Urinary bladder (tissue), 4 donors: ENCODE results near the gene DCLK3. TPM values are rescaled to one million over a fixed set of nuclear protein-coding genes. Genes with fewer than 3 reads are reported as not detected.

ENCODE experiments used
- DNase-seq: peaks from one replicate; pipeline ENCODE4 v3.0.0-alpha.2; 2015; ENCODE audit errors: extremely low spot score
- H3K27ac ChIP-seq: one replicate; pipeline ENCODE4 v1.5.1; 2013; ENCODE audit warnings: low read depth, mild to moderate bottlenecking, moderate library complexity
- H3K36me3 ChIP-seq: one replicate; pipeline ENCODE4 v1.6.1; 2013; ENCODE audit warnings: mild to moderate bottlenecking, moderate library complexity; ENCODE audit not compliant: insufficient read depth
- H3K4me1 ChIP-seq: one replicate; pipeline ENCODE4 v1.6.1; 2013; ENCODE audit warnings: mild to moderate bottlenecking, moderate library complexity; ENCODE audit not compliant: insufficient read depth
- H3K4me3 ChIP-seq: one replicate; pipeline ENCODE4 v1.5.1; 2013; ENCODE audit warnings: low read depth, low read length
- WGBS: extraction: QIAGEN DNeasy Blood & Tissue Kit; methylation state at CpG from one replicate; pipeline ENCODE4 v1.1.7; 2013; 5-methylcytosine and 5-hydroxymethylcytosine counted together
- polyA plus RNA-seq: library from polyadenylated mRNA; stranded (reverse); fragments of 200-250 nt; gene quantifications from one replicate; pipeline ENCODE4 v1.2.3, GENCODE V29; 2013
- total RNA-seq: library from RNA; depleted of rRNA; stranded (reverse); fragments of >200 nt; gene quantifications from one replicate; pipeline ENCODE4 v1.2.3, GENCODE V29; 2014
- donor health status: healthy with polysubstance abuse.
- donor health status: healthy.

Gene DCLK3
- total and polyA plus RNA-seq, 2 donors: 0.05 to 1.4 TPM

GRCh38 chr3:36662626-36663025 lies 101.7 kb downstream of the DCLK3 start:
- H3K27ac ChIP-seq: no peak overlapping the region
- no peak for DNase-seq
- no peak overlapping the region for H3K4me3 ChIP-seq
- H3K36me3 ChIP-seq: no peaks in the 10 kb centered on the region
- 66% methylated on average over 4 of the region's 4 CpGs for WGBS
- no peaks in the 10 kb centered on the region for H3K4me1 ChIP-seq

Other genes starting within 250 kb of the DCLK3 start
- gene TRANK1, start 180.5 kb upstream of the DCLK3 start, total RNA-seq: 40.1 TPM
- gene TRANK1, start 180.5 kb upstream of the DCLK3 start, polyA plus RNA-seq: 12.5 TPM
- 37.9 TPM for gene EPM2AIP1, start 228.6 kb upstream of the DCLK3 start, total RNA-seq
- 8.2 TPM for gene EPM2AIP1, start 228.6 kb upstream of the DCLK3 start, polyA plus RNA-seq
- gene MLH1, start 229.0 kb upstream of the DCLK3 start, total RNA-seq: 66.9 TPM
- 24.6 TPM for gene MLH1, start 229.0 kb upstream of the DCLK3 start, polyA plus RNA-seq